Skeletal muscle satellite cell (primary cell): ENCODE results near the gene CELSR1.

Experiments used
- H3K27me3 ChIP-seq: 2 replicates; pipeline ENCODE4 v1.7.0; 2013; ENCODE audit warnings: low read length; ENCODE audit not compliant: control insufficient read depth, insufficient read depth
- H3K36me3 ChIP-seq: 2 replicates; pipeline ENCODE4 v1.7.0; 2013; ENCODE audit warnings: mild to moderate bottlenecking, control low read depth, low read length; ENCODE audit not compliant: insufficient read depth
- H3K4me1 ChIP-seq: 2 replicates; pipeline ENCODE4 v1.7.0; 2013; ENCODE audit warnings: low read length; ENCODE audit not compliant: control insufficient read depth, insufficient read depth
- H3K4me2 ChIP-seq: 2 replicates; pipeline ENCODE4 v1.7.0; 2013; ENCODE audit warnings: mild to moderate bottlenecking, low read length
- H3K4me3 ChIP-seq: 2 replicates; pipeline ENCODE4 v1.7.0; 2013; ENCODE audit warnings: low read length
- H3K9ac ChIP-seq: 2 replicates; pipeline ENCODE4 v1.7.0; 2013; ENCODE audit warnings: mild to moderate bottlenecking, low read depth, low read length, moderate library complexity
- H3K9me3 ChIP-seq: replicated peaks from 2 replicates; pipeline ENCODE4 v1.7.0; 2013; ENCODE audit warnings: mild to moderate bottlenecking, control low read depth, low read length

The CELSR1 gene

DNA sequence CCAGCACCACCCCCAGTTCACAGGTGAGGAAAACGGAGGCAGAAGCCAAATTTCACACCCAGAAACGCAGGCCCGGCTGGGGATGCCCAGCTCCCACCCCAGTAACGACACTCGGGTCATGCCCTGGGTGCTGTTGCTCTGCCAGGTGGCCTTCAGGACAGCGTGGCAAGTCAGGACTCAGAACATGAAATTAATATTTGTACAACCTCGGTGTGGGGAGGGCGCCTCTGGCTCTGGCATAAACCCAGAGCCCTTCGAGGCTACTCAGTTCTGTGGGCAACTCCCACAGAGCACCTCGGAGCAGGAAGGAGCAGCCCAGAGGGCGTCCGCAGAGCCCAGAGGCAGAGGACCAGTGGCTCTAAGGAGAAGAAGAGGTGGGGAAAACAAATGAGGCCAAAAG, 71.6 kb downstream of the CELSR1 start:
- H3K9ac ChIP-seq: no peak overlapping the region
- H3K4me1 ChIP-seq: no peaks in the 10 kb centered on the region
- no peak overlapping the region for H3K4me3 ChIP-seq
- peaks cover 5% of the 10 kb centered on the region for H3K27me3 ChIP-seq
- H3K36me3 ChIP-seq: no peaks in the 10 kb centered on the region
- H3K4me2 ChIP-seq: no peak overlapping the region
- H3K9me3 ChIP-seq: no peaks in the 10 kb centered on the region

GRCh38 chr22:46465345-46465720, 72.1 kb downstream of the CELSR1 start:
- Histone ChIP-seq H3K4me3 (no peak overlapping the region), H3K27me3 (peaks cover 10% of the 10 kb centered on the region), H3K36me3 (no peaks in the 10 kb centered on the region), H3K4me2 (no peak overlapping the region), H3K9ac (no peak overlapping the region), H3K4me1 (no peaks in the 10 kb centered on the region), H3K9me3 (no peaks in the 10 kb centered on the region)

DNA sequence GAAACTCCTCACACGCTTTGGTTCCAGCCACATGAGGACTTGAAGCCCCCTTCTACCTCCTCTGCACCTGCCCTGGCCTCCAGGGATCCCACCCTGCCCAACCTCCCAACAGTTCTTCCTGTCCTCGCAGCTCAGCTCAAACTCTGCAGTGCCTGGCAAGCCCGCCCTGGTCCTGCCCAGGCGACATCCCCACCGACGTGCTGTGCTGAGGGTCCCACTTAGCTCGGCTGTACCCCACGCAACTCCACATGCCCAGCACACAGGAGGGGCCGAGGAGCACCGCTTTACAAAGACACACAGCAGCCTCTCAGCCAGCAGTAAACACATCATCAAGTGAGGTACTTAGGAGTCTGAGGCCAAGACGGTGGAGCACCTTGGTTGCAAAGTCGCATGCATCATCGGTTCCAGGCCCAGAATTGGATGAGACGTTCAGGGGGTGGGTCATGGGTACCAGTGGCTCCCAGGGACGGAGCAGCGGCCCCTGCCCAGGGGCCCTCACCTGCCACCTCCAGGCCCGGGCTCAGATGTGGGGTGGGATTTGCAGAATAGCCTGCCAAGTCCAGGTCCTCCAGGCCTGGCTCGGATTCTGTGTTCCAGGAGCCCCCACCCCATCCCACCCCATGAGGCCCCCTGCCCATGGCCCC, 72.6 kb downstream of the CELSR1 start:
- H3K4me3 ChIP-seq: no peak overlapping the region
- no peaks in the 10 kb centered on the region for H3K9me3 ChIP-seq
- no peak overlapping the region for H3K4me2 ChIP-seq
- H3K4me1 ChIP-seq: no peaks in the 10 kb centered on the region
- H3K36me3 ChIP-seq: no peaks in the 10 kb centered on the region
- H3K27me3 ChIP-seq: peaks cover 14% of the 10 kb centered on the region
- H3K9ac ChIP-seq: no peak overlapping the region

GRCh38 chr22:46464296-46464695, 73.1 kb downstream of the CELSR1 start:
- Histone ChIP-seq H3K4me2 (no peak overlapping the region), H3K27me3 (peaks cover 19% of the 10 kb centered on the region), H3K36me3 (no peaks in the 10 kb centered on the region), H3K9ac (no peak overlapping the region), H3K9me3 (no peaks in the 10 kb centered on the region), H3K4me1 (no peaks in the 10 kb centered on the region), H3K4me3 (no peak overlapping the region)

- H3K9ac ChIP-seq: no peak overlapping the region
- H3K4me1 ChIP-seq: no peaks in the 10 kb centered on the region
- H3K4me3 ChIP-seq: no peak overlapping the region
- H3K27me3 ChIP-seq: peaks cover 20% of the 10 kb centered on the region
- H3K4me2 ChIP-seq: no peak overlapping the region
- no peaks in the 10 kb centered on the region for H3K9me3 ChIP-seq
- H3K36me3 ChIP-seq: no peaks in the 10 kb centered on the region
These were observed 73.8 kb downstream of the CELSR1 start for GRCh38 chr22:46463435-46464227.

DNA sequence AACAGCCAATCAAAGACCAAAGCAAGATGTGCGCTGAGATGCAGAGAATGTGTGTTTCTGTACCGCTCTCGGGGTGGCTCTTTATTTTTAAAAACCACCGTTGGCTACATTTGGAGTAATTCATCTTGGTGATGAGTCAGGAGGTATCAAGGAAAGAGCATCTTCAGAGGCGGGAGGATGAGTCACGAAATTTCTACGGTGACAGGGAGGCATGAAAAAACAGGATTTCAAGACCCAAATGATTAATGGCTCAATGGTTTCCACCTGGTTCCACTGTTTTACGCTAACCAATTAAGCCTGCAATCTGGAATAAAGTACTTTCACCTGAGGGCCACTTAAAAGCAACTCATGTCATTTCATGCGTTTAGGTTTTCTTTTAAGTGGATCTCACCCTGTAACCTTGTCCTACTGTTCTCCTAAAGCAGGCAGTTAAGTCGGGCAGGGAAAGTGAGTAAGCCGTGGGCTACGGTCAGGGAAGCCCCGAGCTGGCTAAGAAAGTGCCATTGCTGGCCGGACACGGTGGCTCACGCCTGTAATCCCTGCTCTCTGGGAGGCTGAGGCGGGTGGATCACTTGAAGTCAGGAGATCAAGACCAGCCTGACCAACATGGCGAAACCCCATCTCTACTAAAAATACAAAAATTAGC, 74.6 kb downstream of the CELSR1 start:
- H3K4me2 ChIP-seq: no peak overlapping the region
- H3K27me3 ChIP-seq: peaks cover 28% of the 10 kb centered on the region
- no peaks in the 10 kb centered on the region for H3K36me3 ChIP-seq
- H3K9me3 ChIP-seq: no peaks in the 10 kb centered on the region
- H3K9ac ChIP-seq: no peak overlapping the region
- no peak overlapping the region for H3K4me3 ChIP-seq
- no peaks in the 10 kb centered on the region for H3K4me1 ChIP-seq

DNA sequence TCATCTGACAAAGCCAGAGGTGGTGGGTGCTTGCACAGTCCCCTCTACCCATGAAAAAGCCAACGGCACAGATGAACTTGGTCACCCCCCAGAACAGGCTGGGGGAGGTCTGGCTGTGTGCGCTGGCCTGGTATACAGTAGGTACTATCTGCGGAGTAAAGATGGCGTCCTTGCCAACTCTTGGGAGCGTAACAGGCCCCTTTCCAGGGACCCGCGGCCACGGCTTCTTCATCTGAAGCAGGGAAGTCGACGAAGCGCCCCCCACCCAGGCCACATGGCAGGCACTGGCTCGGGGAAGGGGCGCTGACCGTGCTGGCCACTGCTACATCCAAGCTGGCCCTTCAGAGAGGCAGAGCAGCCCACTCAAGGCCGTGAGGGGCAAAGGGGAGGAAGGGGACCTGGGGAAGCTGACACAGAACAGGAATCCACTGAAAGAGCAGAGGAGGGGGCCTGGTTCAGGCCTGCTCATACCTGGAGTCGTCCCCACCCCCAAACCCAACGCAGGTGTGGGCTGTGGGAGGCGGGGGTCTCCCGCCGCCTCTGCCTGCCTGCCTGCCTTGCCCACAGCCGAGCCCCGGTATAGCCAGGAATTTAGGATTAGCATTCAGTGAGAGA, 75.7 kb downstream of the CELSR1 start:
- Histone ChIP-seq H3K9me3 (no peaks in the 10 kb centered on the region), H3K9ac (no peak overlapping the region), H3K4me2 (no peak overlapping the region), H3K4me1 (no peaks in the 10 kb centered on the region), H3K4me3 (no peak overlapping the region), H3K27me3 (peaks cover 34% of the 10 kb centered on the region), H3K36me3 (no peaks in the 10 kb centered on the region)

- H3K27me3 ChIP-seq: peaks cover 36% of the 10 kb centered on the region
- no peak overlapping the region for H3K4me3 ChIP-seq
- no peak overlapping the region for H3K4me2 ChIP-seq
- no peaks in the 10 kb centered on the region for H3K36me3 ChIP-seq
- H3K9ac ChIP-seq: no peak overlapping the region
- no peaks in the 10 kb centered on the region for H3K4me1 ChIP-seq
- H3K9me3 ChIP-seq: no peaks in the 10 kb centered on the region
These were observed 76.6 kb downstream of the CELSR1 start for GRCh38 chr22:46460857-46461256.

GRCh38 chr22:46459347-46460065, 77.9 kb downstream of the CELSR1 start:
- H3K36me3 ChIP-seq: no peaks in the 10 kb centered on the region
- H3K9ac ChIP-seq: no peak overlapping the region
- H3K4me3 ChIP-seq: no peak overlapping the region
- H3K9me3 ChIP-seq: no peaks in the 10 kb centered on the region
- no peaks in the 10 kb centered on the region for H3K4me1 ChIP-seq
- H3K27me3 ChIP-seq: peaks cover 42% of the 10 kb centered on the region
- H3K4me2 ChIP-seq: no peak overlapping the region

- Histone ChIP-seq H3K4me2 (no peak overlapping the region), H3K36me3 (no peaks in the 10 kb centered on the region), H3K4me3 (no peak overlapping the region), H3K4me1 (no peaks in the 10 kb centered on the region), H3K27me3 (peaks cover 51% of the 10 kb centered on the region), H3K9me3 (no peaks in the 10 kb centered on the region), H3K9ac (no peak overlapping the region)
These were observed 78.9 kb downstream of the CELSR1 start for GRCh38 chr22:46458525-46458924.
